ENCODE data around the gene B3GLCT. TPM values are rescaled to one million over a fixed set of nuclear protein-coding genes. Genes with fewer than 3 reads are reported as not detected.

Gene B3GLCT
- total and polyA plus RNA-seq, 10 of the 15 experiments (the other 5 are each of a cell fraction or from before 2014, with no cell fraction given), result 0.07 to 0.89 (median 0.25) TPM

GRCh38 chr13:31168736-31169135 is 31.0 kb upstream of the B3GLCT start:
- Histone ChIP-seq H3K4me1 (ENCODE audit: control insufficient read depth, insufficient read depth, low read length) (peaks cover 15% of the 10 kb centered on the region), H3K27ac (ENCODE audit: control insufficient read depth, insufficient read depth) (no peak overlapping the region), H3K27me3 (replicated peaks in 1 of 2; ENCODE audit: control insufficient read depth in 2 of 2, insufficient read depth in 2 of 2, low read length in 1 of 2) (no peaks in the 10 kb centered on the region; a peak in 1 of 4 replicates), H3K9me3 (replicated peaks; ENCODE audit: control insufficient read depth, insufficient read depth, low read length) (no peaks in the 10 kb centered on the region), H3K4me2 (ENCODE audit: control insufficient read depth, insufficient read depth) (peak overlapping the region; percentile 31; the same call in 1 of the 2 replicates), H3K36me3 (ENCODE audit: control insufficient read depth in 2 of 2, insufficient read depth in 2 of 2, low read length in 1 of 2) (no peaks in the 10 kb centered on the region), H3K9ac (ENCODE audit: control insufficient read depth, insufficient read depth, low read length) (no peak overlapping the region), H2AFZ (ENCODE audit: control insufficient read depth, low read depth, low read length) (no peak overlapping the region), H4K20me1 (ENCODE audit: control insufficient read depth, insufficient read depth) (no peaks in the 10 kb centered on the region), H3K4me3 (no peak overlapping the region), H3K79me2 (ENCODE audit: control insufficient read depth, insufficient read depth, low read length) (no peaks in the 10 kb centered on the region)
- ChIA-PET POLR2A (no interaction called here), RAD21 (ENCODE audit: unreplicated experiment) (interaction anchor here (0.7 kb wide), 1 partner anchor 8 kb away, joined by 4 read pairs; no protein-coding TSS in a partner anchor), SMC1A (ENCODE audit: uncharacterized antibody, unreplicated experiment) (interaction anchor here (1.1 to 2.4 kb wide), 3 partner anchors 11 to 95 kb away, joined by 3 to 6 read pairs (median 5); no protein-coding TSS in a partner anchor), CTCF (interaction anchor here (0.9 kb wide), 1 partner anchor 25 kb away, joined by 3 read pairs; no protein-coding TSS in a partner anchor)
- no TSS peak for BruUV-seq (replicated peaks)
- WGBS (ENCODE audit: insufficient coverage, insufficient replicate concordance, low lambda C conversion rate, missing lambda C conversion rate), result 91% methylated on average over 11 of the region's 11 CpGs
- in situ Hi-C loops (cut with MboI), result loop anchor here (25.0 kb wide), 1 partner anchor 1369 kb away; the partner anchor contains the start of gene N4BP2L2
- ATAC-seq (no peak), FAIRE-seq (no peak), DNase-seq (ENCODE audit: low read depth, low spot score) (no peak)
- intact Hi-C loops (cut with micrococcal nuclease; ENCODE audit: unreplicated experiment), result no loop called here
- TF ChIP-seq ZBTB11 (CRISPR knock-in tag; IDR thresholded peaks at IDR 0.05) (no peak), BHLHE40 (IDR thresholded peaks at IDR 0.05; ENCODE audit: borderline replicate concordance in 1 of 2, low read depth in 2 of 2, low read length in 1 of 2) (no peak), ZBTB4 (CRISPR knock-in tag; IDR thresholded peaks at IDR 0.05) (no peak), MXI1 (IDR thresholded peaks at IDR 0.05; ENCODE audit: low read depth, low read length) (no peak), YY1 (IDR thresholded peaks at IDR 0.05; ENCODE audit: low read depth, low read length) (no peak), SKIL (IDR thresholded peaks at IDR 0.05; ENCODE audit: low read depth, poor library complexity, severe bottlenecking) (no peak), HDAC2 (IDR thresholded peaks at IDR 0.05) (no peak), NFIC (IDR thresholded peaks at IDR 0.05; ENCODE audit: low read depth, low read length) (no peak), CHD2 (IDR thresholded peaks at IDR 0.05; ENCODE audit: borderline replicate concordance, low read depth, low read length) (no peak), SP1 (IDR thresholded peaks at IDR 0.05; ENCODE audit: low read depth, low read length) (no peak), NR2C1 (IDR thresholded peaks at IDR 0.05) (no peak), MEF2A (IDR thresholded peaks at IDR 0.05; ENCODE audit: insufficient read depth, low read depth, low read length) (no peak), BACH1 (IDR thresholded peaks at IDR 0.05; ENCODE audit: borderline replicate concordance) (no peak)
- TF ChIP-seq, protein P1, sequence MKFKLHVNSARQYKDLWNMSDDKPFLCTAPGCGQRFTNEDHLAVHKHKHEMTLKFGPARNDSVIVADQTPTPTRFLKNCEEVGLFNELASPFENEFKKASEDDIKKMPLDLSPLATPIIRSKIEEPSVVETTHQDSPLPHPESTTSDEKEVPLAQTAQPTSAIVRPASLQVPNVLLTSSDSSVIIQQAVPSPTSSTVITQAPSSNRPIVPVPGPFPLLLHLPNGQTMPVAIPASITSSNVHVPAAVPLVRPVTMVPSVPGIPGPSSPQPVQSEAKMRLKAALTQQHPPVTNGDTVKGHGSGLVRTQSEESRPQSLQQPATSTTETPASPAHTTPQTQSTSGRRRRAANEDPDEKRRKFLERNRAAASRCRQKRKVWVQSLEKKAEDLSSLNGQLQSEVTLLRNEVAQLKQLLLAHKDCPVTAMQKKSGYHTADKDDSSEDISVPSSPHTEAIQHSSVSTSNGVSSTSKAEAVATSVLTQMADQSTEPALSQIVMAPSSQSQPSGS (IDR thresholded peaks at IDR 0.05; ENCODE audit: low read length), result no peak
